Measurements from ENCODE around the gene QSER1. TPM values are rescaled to one million over a fixed set of nuclear protein-coding genes. Genes with fewer than 3 reads are reported as not detected.

QSER1 gene
- total RNA-seq, 1 donor from 2014 or later = 48.4 TPM

GRCh38 chr11:32894921-32895320 is 2.3 kb downstream of the QSER1 start:
- peak overlapping the region; percentile 37 for H3K4me3 Mint-ChIP-seq (ENCODE audit: low read depth)
- no peak for TF ChIP-seq CTCF (IDR thresholded peaks at IDR 0.05; ENCODE audit: unreplicated experiment)
- peaks cover 20% of the 10 kb centered on the region for H3K4me1 Mint-ChIP-seq (ENCODE audit: low read depth)
- peak overlapping the region; percentile 89 for H3K27ac Mint-ChIP-seq
- DNase-seq (ENCODE audit: low spot score, unreplicated experiment) = no peak
- H3K27me3 Mint-ChIP-seq = peaks cover 8% of the 10 kb centered on the region
- H3K9me3 Mint-ChIP-seq (ENCODE audit: low read depth) = no peaks in the 10 kb centered on the region
- no peaks in the 10 kb centered on the region for H3K36me3 Mint-ChIP-seq (ENCODE audit: insufficient read depth)

DNA sequence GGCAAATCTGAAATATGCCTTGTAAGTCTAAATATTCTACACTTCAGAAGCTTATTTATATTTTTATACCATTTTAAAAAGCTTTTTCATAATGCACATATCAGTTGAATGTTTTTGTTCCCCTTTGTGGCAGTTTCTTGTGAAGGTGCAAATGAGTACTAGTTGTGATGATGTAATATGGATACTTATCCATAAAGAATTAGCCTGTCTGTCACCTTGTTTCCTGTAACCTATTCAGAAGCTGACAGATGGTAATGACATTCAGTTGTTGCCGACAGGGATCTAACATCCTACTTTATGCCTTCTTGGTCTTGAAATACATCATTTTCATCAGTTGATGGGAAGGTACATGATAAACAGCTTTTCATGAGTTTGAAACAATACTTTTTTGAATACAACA is 2.9 kb downstream of the QSER1 start:
- peak overlapping the region; percentile 89 for H3K27ac Mint-ChIP-seq
- TF ChIP-seq CTCF (IDR thresholded peaks at IDR 0.05; ENCODE audit: unreplicated experiment) = no peak
- peak overlapping the region; percentile 33 for H3K4me3 Mint-ChIP-seq (ENCODE audit: low read depth)
- peaks cover 3% of the 10 kb centered on the region for H3K27me3 Mint-ChIP-seq
- H3K36me3 Mint-ChIP-seq (ENCODE audit: insufficient read depth) = no peaks in the 10 kb centered on the region
- DNase-seq (ENCODE audit: low spot score, unreplicated experiment) = no peak
- H3K4me1 Mint-ChIP-seq (ENCODE audit: low read depth) = peaks cover 20% of the 10 kb centered on the region
- no peaks in the 10 kb centered on the region for H3K9me3 Mint-ChIP-seq (ENCODE audit: low read depth)

- Mint-ChIP-seq H3K4me3 (ENCODE audit: low read depth) (no peak overlapping the region), H3K27me3 (no peaks in the 10 kb centered on the region), H3K36me3 (ENCODE audit: insufficient read depth) (no peaks in the 10 kb centered on the region), H3K27ac (no peak overlapping the region), H3K9me3 (ENCODE audit: low read depth) (no peaks in the 10 kb centered on the region), H3K4me1 (ENCODE audit: low read depth) (peaks cover 11% of the 10 kb centered on the region)
- TF ChIP-seq CTCF (IDR thresholded peaks at IDR 0.05; ENCODE audit: unreplicated experiment) = no peak
- no peak for DNase-seq (ENCODE audit: low spot score, unreplicated experiment)
Observed at GRCh38 chr11:32897103-32897502, 4.5 kb downstream of the QSER1 start.

DNA sequence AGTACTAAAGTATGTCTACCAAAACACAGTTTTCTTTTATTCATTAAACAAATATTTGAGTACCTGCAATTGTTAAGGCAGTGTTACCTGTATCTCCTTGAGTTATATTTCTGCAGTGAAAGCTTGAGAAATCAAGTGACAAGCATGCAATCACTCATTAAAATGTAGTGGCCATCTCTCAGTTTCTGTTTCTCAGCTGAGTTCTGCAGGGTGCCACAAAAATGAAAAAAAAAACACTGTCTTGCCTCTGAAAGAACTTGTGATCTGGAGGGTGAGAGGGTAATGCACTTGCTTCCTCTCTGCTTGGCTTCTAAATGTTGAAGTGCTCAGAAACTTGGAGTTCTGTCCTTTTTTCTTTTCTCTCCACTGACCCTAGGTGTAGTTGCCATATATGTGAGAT is 6.8 kb downstream of the QSER1 start:
- H3K36me3 Mint-ChIP-seq (ENCODE audit: insufficient read depth) = peaks cover 2% of the 10 kb centered on the region
- peaks cover 8% of the 10 kb centered on the region for H3K4me1 Mint-ChIP-seq (ENCODE audit: low read depth)
- no peaks in the 10 kb centered on the region for H3K9me3 Mint-ChIP-seq (ENCODE audit: low read depth)
- no peak for DNase-seq (ENCODE audit: low spot score, unreplicated experiment)
- no peak overlapping the region for H3K4me3 Mint-ChIP-seq (ENCODE audit: low read depth)
- no peak overlapping the region for H3K27ac Mint-ChIP-seq
- no peak for TF ChIP-seq CTCF (IDR thresholded peaks at IDR 0.05; ENCODE audit: unreplicated experiment)
- no peaks in the 10 kb centered on the region for H3K27me3 Mint-ChIP-seq

DNA sequence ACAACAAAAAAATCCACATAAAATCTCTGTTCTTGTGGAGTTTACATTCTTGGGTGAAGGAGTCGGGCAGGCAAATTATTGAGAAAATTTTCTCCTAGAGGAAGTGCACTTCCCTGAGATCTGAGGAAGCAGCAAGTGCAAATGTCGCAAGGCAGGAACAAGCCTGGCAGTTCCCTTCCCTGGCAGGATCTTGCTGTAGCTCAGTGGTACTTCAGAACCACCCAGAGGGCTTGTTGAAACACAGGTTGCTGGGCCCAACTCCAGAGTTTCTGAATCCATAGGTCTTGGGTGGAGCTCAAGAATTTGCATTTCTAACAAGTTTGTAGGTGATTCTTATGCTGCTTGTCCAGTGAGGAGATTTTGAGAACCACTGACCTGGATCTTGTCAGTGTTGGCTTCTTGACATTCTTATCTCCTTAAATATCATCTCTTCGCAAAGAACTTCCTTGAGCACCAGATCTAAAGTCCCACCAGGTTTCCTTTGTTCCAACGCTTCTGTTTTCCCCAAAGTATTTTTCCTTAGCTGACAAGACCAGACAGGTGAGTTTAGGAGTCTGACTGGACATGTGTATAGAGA is 9.6 kb downstream of the QSER1 start:
- H3K9me3 Mint-ChIP-seq (ENCODE audit: low read depth) = no peaks in the 10 kb centered on the region
- H3K4me3 Mint-ChIP-seq (ENCODE audit: low read depth) = no peak overlapping the region
- TF ChIP-seq CTCF (IDR thresholded peaks at IDR 0.05; ENCODE audit: unreplicated experiment) = no peak
- no peaks in the 10 kb centered on the region for H3K27me3 Mint-ChIP-seq
- no peak for DNase-seq (ENCODE audit: low spot score, unreplicated experiment)
- H3K4me1 Mint-ChIP-seq (ENCODE audit: low read depth) = peaks cover 2% of the 10 kb centered on the region
- H3K36me3 Mint-ChIP-seq (ENCODE audit: insufficient read depth) = peaks cover 4% of the 10 kb centered on the region
- no peak overlapping the region for H3K27ac Mint-ChIP-seq

All from progenitor cell of endocrine pancreas (in vitro differentiated cells).